Testis (tissue), 2 donors: Measurements from ENCODE around the gene CTDSPL2.

Experiments
- POLR2A ChIP-seq: fragments of 450-650 bp; IDR thresholded peaks from one replicate; pipeline ENCODE4 v1.6.1; 2017; ENCODE audit warnings: antibody characterized with exemption, mild to moderate bottlenecking, moderate library complexity
- TF ChIP-seq, protein P1 (sequence below), 3 experiments: fragments of 450-650 bp in 2 of 3; fragments of 200-600 bp in 1 of 3; sonication (generic) in 1 of 3; IDR thresholded peaks; one replicate each; pipeline ENCODE4 v1.5.1; 2016 to 2019; ENCODE audit warnings: antibody characterized with exemption in 3 of 3, mild to moderate bottlenecking in 2 of 3, moderate library complexity in 1 of 3

DNA sequence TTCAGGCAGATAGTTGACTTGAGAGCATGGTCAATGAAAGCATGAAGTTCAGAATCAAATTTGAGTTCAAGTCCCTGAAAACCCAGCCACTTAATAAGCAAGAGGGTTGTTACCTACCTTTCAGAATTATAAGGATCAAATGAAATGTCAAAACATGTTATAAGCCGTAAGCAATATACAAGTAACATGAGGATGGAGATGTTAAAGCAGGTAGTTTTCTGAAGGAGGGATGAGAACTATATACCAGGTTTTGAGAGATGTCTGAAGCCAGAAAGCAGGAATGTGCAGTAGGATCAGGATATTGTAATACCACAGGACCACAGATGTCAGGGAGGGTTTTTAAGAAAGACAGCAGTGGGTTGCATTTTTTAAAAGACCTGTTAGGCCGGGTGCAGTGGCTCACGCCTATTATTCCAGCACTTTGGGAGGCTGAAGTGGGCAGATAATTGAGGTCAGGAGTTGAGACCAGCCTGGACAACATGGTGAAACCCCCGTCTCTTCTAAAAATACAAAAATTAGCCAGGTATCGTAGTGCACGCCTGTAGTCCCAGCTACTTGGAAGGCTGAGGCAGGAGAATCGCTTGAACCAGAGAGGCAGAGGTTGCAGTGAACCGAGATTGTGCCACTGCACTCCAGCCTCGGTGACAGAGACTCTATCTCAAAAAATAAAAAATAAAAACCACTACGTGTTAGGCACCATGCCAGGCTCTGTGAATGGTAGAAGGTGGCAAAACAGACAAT lies 102.6 kb downstream of the CTDSPL2 start:
- TF ChIP-seq, protein P1, sequence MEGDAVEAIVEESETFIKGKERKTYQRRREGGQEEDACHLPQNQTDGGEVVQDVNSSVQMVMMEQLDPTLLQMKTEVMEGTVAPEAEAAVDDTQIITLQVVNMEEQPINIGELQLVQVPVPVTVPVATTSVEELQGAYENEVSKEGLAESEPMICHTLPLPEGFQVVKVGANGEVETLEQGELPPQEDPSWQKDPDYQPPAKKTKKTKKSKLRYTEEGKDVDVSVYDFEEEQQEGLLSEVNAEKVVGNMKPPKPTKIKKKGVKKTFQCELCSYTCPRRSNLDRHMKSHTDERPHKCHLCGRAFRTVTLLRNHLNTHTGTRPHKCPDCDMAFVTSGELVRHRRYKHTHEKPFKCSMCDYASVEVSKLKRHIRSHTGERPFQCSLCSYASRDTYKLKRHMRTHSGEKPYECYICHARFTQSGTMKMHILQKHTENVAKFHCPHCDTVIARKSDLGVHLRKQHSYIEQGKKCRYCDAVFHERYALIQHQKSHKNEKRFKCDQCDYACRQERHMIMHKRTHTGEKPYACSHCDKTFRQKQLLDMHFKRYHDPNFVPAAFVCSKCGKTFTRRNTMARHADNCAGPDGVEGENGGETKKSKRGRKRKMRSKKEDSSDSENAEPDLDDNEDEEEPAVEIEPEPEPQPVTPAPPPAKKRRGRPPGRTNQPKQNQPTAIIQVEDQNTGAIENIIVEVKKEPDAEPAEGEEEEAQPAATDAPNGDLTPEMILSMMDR (IDR thresholded peaks at IDR 0.05): no peak
- TF ChIP-seq POLR2A: no peak
